HepG2 (cell line): ENCODE results near the gene MPI. TPM values are rescaled to one million over a fixed set of nuclear protein-coding genes. Genes with fewer than 3 reads are reported as not detected.

ENCODE experiments used
- BRCA1 ChIP-seq: sonication (generic); formaldehyde crosslinking; IDR thresholded peaks from 2 replicates; pipeline ENCODE4 v1.4.0; 2020; ENCODE audit warnings: missing genetic modification reagents
- FOXO1 ChIP-seq: sonication (generic); formaldehyde crosslinking; IDR thresholded peaks from 2 replicates; pipeline ENCODE4 v1.4.0; 2020; ENCODE audit warnings: missing genetic modification reagents
- NCOR1 ChIP-seq: fragments of 200-600 bp; sonication (generic); IDR thresholded peaks from 2 replicates; pipeline ENCODE4 v1.7.0; 2017; ENCODE audit warnings: antibody characterized with exemption, low read length, borderline replicate concordance
- NR2F1 ChIP-seq, 2 experiments: fragments of 450-650 bp in 1 of 2; formaldehyde crosslinking in 1 of 2; IDR thresholded peaks; 2 replicates each; pipeline versions ENCODE4 v1.5.0 to v1.6.1; 2016 to 2020; ENCODE audit warnings: mild to moderate bottlenecking in 1 of 2, missing compliant biosample characterization in 1 of 2, missing genetic modification reagents in 1 of 2, moderate library complexity in 1 of 2
- PRPF4 ChIP-seq: fragments of 200-400 bp; formaldehyde crosslinking; IDR thresholded peaks from 2 replicates; pipeline ENCODE4 v1.6.1; 2016; ENCODE audit warnings: low read length, low read depth; ENCODE audit not compliant: poor library complexity, severe bottlenecking
- RXRB ChIP-seq: IDR thresholded peaks from 2 replicates; pipeline ENCODE4 v1.6.1; 2016; ENCODE audit warnings: borderline replicate concordance, missing genetic modification reagents, missing compliant biosample characterization
- SATB2 ChIP-seq: sonication (generic); formaldehyde crosslinking; IDR thresholded peaks from 2 replicates; pipeline ENCODE4 v1.5.0; 2020; ENCODE audit warnings: missing genetic modification reagents
- SRSF4 ChIP-seq: fragments of 200-400 bp; formaldehyde crosslinking; IDR thresholded peaks from one replicate; pipeline ENCODE4 v1.6.1; 2018; ENCODE audit warnings: mild to moderate bottlenecking, low read depth, low read length, moderate library complexity; ENCODE audit not compliant: poor library complexity, severe bottlenecking
- TEAD3 ChIP-seq: optimal IDR thresholded peaks from 2 replicates; pipeline ENCODE3; 2016; ENCODE audit warnings: borderline replicate concordance
- ZNF589 ChIP-seq: sonication (generic); formaldehyde crosslinking; conservative IDR thresholded peaks from 2 replicates; pipeline ENCODE4 v1.8.0; 2022; ENCODE audit warnings: mild to moderate bottlenecking, moderate library complexity, missing genetic modification reagents
- ZNF660 ChIP-seq: sonication (generic); formaldehyde crosslinking; IDR thresholded peaks from 2 replicates; pipeline ENCODE4 v1.5.1; 2020; ENCODE audit warnings: mild to moderate bottlenecking, low read depth, missing genetic modification reagents, borderline replicate concordance
- ZNF674 ChIP-seq: sonication (generic); formaldehyde crosslinking; IDR thresholded peaks from 2 replicates; pipeline ENCODE4 v1.5.0; 2020; ENCODE audit warnings: low read depth, mild to moderate bottlenecking, missing genetic modification reagents
- polyA plus RNA-seq, 8 experiments: library from polyadenylated mRNA; depleted of rRNA in 3 of 8; stranded (reverse) in 7 of 8; unstranded in 1 of 8; fragments of >200 nt; fragmentation: Illumina TruSeq in 4 of 8; extraction: Trizol in 4 of 8; gene quantifications; 2 replicates each; pipeline versions ENCODE4 v1.2.1 to v1.2.3, GENCODE V29; 2011 to 2016; ENCODE audit warnings: low read depth in 4 of 8, missing spikeins in 1 of 8, mixed read lengths in 1 of 8; ENCODE audit not compliant: insufficient read depth in 1 of 8
- total RNA-seq, 5 experiments: library from RNA; depleted of rRNA; stranded (reverse); fragments of >200 nt; fragmentation: Illumina TruSeq; extraction: Trizol; gene quantifications; 2 replicates each; pipeline ENCODE4 v1.2.3, GENCODE V29; 2016; ENCODE audit warnings: low read depth in 1 of 5
- TF ChIP-seq, protein P1 (sequence below): sonication (generic); formaldehyde crosslinking; IDR thresholded peaks from 2 replicates; pipeline ENCODE4 v1.9.0; 2022; ENCODE audit warnings: low read depth, missing genetic modification reagents
- TF ChIP-seq, protein P2 (sequence below): sonication (generic); formaldehyde crosslinking; IDR thresholded peaks from 2 replicates; pipeline ENCODE4 v1.9.0; 2021; ENCODE audit warnings: missing genetic modification reagents, mild to moderate bottlenecking, borderline replicate concordance
- TF ChIP-seq, protein P3 (sequence below): sonication (generic); formaldehyde crosslinking; IDR thresholded peaks from 2 replicates; pipeline ENCODE4 v1.4.0; 2020; ENCODE audit warnings: missing genetic modification reagents, low read depth, mild to moderate bottlenecking, borderline replicate concordance
- TF ChIP-seq, protein P4 (sequence below): sonication (generic); formaldehyde crosslinking; conservative IDR thresholded peaks from 2 replicates; pipeline ENCODE4 v1.8.0; 2022; ENCODE audit warnings: low read depth, missing genetic modification reagents
- TF ChIP-seq, protein P5 (sequence below): sonication (generic); formaldehyde crosslinking; IDR thresholded peaks from 2 replicates; pipeline ENCODE4 v1.4.0; 2020; ENCODE audit warnings: missing genetic modification reagents, borderline replicate concordance
- TF ChIP-seq, protein P6 (sequence below): sonication (generic); formaldehyde crosslinking; IDR thresholded peaks from 2 replicates; pipeline ENCODE4 v1.8.0; 2022; ENCODE audit warnings: missing genetic modification reagents, low read depth, mild to moderate bottlenecking, borderline replicate concordance

Gene MPI
- total and polyA plus RNA-seq, 2 of the 13 experiments (the other 11 are each of a cell fraction or from before 2014, with no cell fraction given), result 36.9 to 63.5 TPM

DNA sequence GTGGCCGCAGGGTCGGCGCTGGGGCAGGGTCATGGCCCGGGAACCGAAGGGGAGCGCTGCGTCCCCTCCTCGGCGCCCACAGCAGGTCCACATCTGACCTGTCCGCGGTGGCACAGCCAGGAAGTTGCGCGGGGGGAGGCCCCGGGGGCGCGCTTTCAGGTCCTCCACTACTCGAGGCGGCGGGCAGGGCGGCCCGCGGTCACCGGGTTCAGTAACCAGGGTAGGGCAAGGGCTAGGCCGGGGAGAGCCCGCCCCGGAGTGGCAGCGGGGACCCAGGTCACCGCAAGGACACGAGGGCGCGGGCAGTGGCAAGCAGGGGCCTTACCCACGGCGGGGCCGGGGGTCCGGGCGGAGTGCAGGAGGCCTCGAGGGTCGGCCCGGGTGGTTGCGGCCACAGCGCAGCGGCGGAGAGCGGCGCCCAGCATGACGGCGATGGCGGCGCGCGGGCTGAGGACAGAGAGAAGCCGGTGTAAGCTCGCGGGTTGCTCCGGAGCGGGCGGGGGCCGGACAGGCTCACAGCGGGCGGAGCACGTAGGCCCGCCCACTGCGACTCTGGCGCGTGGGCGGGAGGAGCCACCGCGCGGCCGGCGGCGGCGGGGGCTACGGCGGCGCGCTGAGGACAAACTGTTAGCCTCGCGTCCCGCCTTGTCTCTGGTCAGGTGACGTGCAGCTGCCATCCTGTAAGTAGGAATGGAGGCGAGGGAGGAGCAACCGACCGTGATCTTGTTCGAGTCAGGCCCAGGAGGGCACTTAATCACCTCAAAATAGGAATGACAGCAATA lies 47.9 kb downstream of the MPI start, which contains the start of gene COX5A (continued):
- TF ChIP-seq, protein P1, sequence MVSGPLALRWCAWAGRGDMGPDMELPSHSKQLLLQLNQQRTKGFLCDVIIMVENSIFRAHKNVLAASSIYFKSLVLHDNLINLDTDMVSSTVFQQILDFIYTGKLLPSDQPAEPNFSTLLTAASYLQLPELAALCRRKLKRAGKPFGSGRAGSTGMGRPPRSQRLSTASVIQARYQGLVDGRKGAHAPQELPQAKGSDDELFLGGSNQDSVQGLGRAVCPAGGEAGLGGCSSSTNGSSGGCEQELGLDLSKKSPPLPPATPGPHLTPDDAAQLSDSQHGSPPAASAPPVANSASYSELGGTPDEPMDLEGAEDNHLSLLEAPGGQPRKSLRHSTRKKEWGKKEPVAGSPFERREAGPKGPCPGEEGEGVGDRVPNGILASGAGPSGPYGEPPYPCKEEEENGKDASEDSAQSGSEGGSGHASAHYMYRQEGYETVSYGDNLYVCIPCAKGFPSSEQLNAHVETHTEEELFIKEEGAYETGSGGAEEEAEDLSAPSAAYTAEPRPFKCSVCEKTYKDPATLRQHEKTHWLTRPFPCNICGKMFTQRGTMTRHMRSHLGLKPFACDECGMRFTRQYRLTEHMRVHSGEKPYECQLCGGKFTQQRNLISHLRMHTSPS (CRISPR knock-in tag), result peak; percentile 73
- TF ChIP-seq PRPF4 (no peak), SATB2 (no peak), ZNF589 (CRISPR knock-in tag) (no peak; the same call in 1 of the 2 replicates), ZNF674 (CRISPR knock-in tag) (no peak), NR2F1 (CRISPR knock-in tag; IDR thresholded peaks at IDR 0.05) (peak; percentile 48 to 49; a peak in 2 of 4 replicates), FOXO1 (CRISPR knock-in tag) (peak; percentile 15; the same call in 1 of the 2 replicates), NCOR1 (no peak; the same call in 1 of the 2 replicates), SRSF4 (no peak), ZNF660 (CRISPR knock-in tag) (peak; percentile 32; the same call in 1 of the 2 replicates), BRCA1 (CRISPR knock-in tag) (0 out of 2 replicates have a peak, but pooled peaks have one; percentile 27), TEAD3 (CRISPR knock-in tag) (no peak), RXRB (peak; percentile 68; the same call in 1 of the 2 replicates)
- TF ChIP-seq, protein P2, sequence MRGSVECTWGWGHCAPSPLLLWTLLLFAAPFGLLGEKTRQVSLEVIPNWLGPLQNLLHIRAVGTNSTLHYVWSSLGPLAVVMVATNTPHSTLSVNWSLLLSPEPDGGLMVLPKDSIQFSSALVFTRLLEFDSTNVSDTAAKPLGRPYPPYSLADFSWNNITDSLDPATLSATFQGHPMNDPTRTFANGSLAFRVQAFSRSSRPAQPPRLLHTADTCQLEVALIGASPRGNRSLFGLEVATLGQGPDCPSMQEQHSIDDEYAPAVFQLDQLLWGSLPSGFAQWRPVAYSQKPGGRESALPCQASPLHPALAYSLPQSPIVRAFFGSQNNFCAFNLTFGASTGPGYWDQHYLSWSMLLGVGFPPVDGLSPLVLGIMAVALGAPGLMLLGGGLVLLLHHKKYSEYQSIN (CRISPR knock-in tag), result no peak; the same call in 1 of the 2 replicates
- TF ChIP-seq, protein P3, sequence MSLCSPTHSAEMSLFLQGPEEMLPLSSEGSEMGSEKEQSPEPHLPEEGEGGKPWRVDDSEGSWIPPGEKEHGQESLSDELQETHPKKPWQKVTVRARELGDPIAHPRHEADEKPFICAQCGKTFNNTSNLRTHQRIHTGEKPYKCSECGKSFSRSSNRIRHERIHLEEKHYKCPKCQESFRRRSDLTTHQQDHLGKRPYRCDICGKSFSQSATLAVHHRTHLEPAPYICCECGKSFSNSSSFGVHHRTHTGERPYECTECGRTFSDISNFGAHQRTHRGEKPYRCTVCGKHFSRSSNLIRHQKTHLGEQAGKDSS (CRISPR knock-in tag), result peak; percentile 93
- TF ChIP-seq, protein P4, sequence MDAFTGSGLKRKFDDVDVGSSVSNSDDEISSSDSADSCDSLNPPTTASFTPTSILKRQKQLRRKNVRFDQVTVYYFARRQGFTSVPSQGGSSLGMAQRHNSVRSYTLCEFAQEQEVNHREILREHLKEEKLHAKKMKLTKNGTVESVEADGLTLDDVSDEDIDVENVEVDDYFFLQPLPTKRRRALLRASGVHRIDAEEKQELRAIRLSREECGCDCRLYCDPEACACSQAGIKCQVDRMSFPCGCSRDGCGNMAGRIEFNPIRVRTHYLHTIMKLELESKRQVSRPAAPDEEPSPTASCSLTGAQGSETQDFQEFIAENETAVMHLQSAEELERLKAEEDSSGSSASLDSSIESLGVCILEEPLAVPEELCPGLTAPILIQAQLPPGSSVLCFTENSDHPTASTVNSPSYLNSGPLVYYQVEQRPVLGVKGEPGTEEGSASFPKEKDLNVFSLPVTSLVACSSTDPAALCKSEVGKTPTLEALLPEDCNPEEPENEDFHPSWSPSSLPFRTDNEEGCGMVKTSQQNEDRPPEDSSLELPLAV, result no peak
- TF ChIP-seq, protein P5, sequence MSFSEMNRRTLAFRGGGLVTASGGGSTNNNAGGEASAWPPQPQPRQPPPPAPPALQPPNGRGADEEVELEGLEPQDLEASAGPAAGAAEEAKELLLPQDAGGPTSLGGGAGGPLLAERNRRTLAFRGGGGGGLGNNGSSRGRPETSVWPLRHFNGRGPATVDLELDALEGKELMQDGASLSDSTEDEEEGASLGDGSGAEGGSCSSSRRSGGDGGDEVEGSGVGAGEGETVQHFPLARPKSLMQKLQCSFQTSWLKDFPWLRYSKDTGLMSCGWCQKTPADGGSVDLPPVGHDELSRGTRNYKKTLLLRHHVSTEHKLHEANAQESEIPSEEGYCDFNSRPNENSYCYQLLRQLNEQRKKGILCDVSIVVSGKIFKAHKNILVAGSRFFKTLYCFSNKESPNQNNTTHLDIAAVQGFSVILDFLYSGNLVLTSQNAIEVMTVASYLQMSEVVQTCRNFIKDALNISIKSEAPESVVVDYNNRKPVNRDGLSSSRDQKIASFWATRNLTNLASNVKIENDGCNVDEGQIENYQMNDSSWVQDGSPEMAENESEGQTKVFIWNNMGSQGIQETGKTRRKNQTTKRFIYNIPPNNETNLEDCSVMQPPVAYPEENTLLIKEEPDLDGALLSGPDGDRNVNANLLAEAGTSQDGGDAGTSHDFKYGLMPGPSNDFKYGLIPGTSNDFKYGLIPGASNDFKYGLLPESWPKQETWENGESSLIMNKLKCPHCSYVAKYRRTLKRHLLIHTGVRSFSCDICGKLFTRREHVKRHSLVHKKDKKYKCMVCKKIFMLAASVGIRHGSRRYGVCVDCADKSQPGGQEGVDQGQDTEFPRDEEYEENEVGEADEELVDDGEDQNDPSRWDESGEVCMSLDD (CRISPR knock-in tag), result no peak
- TF ChIP-seq, protein P6, sequence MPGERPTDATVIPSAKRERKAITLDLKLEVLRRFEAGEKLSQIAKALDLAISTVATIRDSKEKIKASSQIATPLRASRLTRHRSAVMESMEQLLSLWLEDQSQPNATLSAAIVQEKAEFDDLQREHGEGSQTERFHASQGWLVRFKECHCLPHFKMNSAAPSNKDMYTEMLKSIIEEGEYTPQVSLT (CRISPR knock-in tag), result no peak
